Measurements from ENCODE around the gene KIRREL1.

KIRREL1 gene

GRCh38 chr1:158077411-158078256 lies 84.2 kb downstream of the KIRREL1 start:
- DNase-seq, result no peak

- no peak for DNase-seq
Observed at GRCh38 chr1:158078569-158079080, 85.2 kb downstream of the KIRREL1 start.

DNA sequence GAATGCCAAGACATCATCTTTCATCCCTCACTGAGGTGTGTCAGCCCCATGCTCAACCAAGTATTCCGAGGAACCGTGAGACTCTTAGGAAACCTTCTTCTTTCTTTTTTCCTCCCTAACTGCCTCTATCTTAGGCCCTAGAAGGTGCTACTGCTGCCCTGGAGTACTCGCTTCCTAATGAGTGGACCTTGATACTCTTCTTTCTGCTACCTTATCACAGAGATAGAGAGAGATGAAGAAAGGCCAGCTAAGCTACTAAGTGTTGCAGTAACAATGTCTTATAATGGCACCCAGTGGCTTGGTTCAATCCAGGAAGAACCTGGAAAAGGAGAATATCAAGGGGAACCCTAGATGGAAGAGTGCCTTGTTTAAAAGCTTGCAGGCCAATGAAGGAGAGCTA lies 86.6 kb downstream of the KIRREL1 start:
- no peak for DNase-seq

GRCh38 chr1:158084336-158084735 lies 90.9 kb downstream of the KIRREL1 start:
- DNase-seq, result no peak

DNA sequence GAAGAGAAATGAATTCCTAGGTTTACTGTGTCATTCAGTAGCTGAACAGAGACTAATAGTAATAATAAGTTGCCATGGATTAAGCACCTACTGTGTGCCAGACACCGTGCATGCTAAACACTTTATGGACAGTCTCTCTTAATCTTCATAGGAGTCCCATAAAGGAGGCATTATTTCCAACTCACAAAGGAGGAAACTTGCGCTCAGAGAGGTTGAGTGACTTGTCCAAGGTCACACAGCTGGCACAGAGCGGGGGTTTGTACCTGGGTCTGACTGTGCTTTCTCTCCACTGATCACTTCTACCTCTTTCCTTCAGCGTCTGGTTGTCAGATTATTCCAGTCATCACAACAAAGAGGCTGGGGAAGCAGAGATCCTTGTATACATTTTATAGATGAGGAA lies 91.3 kb downstream of the KIRREL1 start:
- DNase-seq, result no peak

GRCh38 chr1:158087320-158087927 lies 94.0 kb downstream of the KIRREL1 start:
- peak; percentile 43 for DNase-seq

DNA sequence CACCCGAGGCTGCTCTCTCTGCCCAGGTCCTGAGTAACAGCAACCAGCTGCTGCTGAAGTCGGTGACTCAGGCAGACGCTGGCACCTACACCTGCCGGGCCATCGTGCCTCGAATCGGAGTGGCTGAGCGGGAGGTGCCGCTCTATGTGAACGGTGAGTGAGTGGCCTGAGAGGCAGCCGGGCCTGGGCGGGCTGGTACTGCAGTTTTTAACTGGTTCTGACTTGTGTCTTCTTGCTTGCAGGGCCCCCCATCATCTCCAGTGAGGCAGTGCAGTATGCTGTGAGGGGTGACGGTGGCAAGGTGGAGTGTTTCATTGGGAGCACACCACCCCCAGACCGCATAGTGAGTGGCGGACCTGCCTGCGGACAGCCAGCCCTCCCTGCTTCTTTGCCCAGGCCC lies 96.0 kb downstream of the KIRREL1 start:
- DNase-seq, result no peak

GRCh38 chr1:158089925-158090637 lies 96.6 kb downstream of the KIRREL1 start:
- DNase-seq, result no peak

DNA sequence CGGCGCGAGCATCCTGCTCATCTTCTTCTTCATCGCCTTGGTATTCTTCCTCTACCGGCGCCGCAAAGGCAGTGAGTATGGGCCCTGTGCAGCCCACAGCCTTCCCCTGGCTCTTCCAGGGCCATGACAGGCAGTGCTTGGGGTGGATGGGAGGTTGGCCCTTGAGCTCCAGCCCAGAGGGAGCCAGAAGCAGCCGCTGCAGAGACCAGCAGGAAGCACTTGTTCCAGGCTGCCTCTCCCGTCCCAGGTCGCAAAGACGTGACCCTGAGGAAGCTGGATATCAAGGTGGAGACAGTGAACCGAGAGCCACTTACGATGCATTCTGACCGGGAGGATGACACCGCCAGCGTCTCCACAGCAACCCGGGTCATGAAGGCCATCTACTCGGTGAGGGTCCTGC lies 99.9 kb downstream of the KIRREL1 start:
- no peak for DNase-seq

- DNase-seq, result no peak
Observed at GRCh38 chr1:158094571-158094970, 101.1 kb downstream of the KIRREL1 start.

- no peak for DNase-seq
Observed at GRCh38 chr1:158095737-158096335, 102.4 kb downstream of the KIRREL1 start.

GRCh38 chr1:158098256-158098655 lies 104.8 kb downstream of the KIRREL1 start:
- DNase-seq, result no peak

GRCh38 chr1:158099185-158099584 lies 105.7 kb downstream of the KIRREL1 start:
- DNase-seq, result no peak

DNA sequence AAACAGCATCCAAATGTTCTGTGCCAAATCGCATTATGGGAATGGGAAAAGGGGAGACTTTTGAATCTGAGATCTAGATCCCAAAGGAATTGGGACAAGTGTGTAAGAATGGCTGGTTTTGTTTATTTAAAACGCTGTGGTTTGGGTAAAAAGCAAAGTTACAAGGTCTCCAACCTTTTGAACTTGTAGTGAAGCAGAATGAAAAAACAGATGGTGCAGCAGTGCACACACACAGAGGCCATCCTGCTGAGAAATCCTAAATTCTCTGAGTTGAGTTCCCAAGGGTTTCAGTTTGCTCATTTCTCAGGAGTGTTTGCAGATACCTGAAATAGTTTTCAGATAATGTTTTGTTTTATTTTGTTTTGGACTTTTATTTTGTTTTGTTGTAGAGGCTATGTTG lies 107.1 kb downstream of the KIRREL1 start:
- DNase-seq, result no peak

- DNase-seq, result no peak
Observed at GRCh38 chr1:158101455-158101854, 108.0 kb downstream of the KIRREL1 start.

- DNase-seq, result no peak
Observed at GRCh38 chr1:158101927-158102326, 108.5 kb downstream of the KIRREL1 start.

GRCh38 chr1:158102881-158103674 lies 109.6 kb downstream of the KIRREL1 start:
- DNase-seq, result no peak

- DNase-seq, result no peak
Observed at GRCh38 chr1:158103861-158104522, 110.5 kb downstream of the KIRREL1 start.

DNA sequence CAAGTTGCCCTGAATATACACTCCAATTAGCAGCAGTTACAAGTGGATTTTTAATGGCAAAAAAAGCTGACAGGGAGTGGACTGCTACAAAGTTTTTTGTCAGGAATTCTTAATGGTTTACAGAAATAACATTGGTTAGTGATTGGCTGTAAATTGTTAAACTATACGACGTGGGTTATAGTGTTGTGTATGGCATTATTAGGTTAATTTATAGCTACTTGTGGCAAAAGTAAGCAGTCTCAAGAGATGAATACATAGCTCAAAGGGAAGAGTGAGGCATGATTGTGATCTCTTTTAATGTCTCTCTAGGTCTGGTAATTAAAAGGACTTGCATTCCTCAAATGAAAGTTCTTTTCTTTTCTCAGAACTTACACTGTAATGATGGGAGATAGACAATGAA lies 111.4 kb downstream of the KIRREL1 start:
- no peak for DNase-seq

- no peak for DNase-seq
Observed at GRCh38 chr1:158105352-158106095, 112.1 kb downstream of the KIRREL1 start.

GRCh38 chr1:158107916-158108315 lies 114.5 kb downstream of the KIRREL1 start:
- DNase-seq, result no peak
